B cell (primary cell): Measurements from ENCODE around the gene KAT8. TPM values are rescaled to one million over a fixed set of nuclear protein-coding genes. Genes with fewer than 3 reads are reported as not detected.
A peak's percentile ranks its signal among the peaks of the same experiment; 100 is the strongest.

Experiments used
- ATAC-seq: fragments of 200-7000 bp; cut with Tn5 transposase; one replicate; pipeline ENCODE4 v1.10.0; 2021; ENCODE audit warnings: low read depth, mild to moderate bottlenecking, moderate number of reproducible peaks, moderate library complexity
- CTCF ChIA-PET: fragments of 350-600 bp; sonication (Branson Sonifier 250); formaldehyde crosslinking; loops from one replicate; lab custom pipeline; 2021; ENCODE audit warnings: antibody characterized with exemption, inconsistent platforms; lab: Charles Lee
- POLR2A ChIA-PET: fragments of 350-600 bp; sonication (Branson Sonifier 250); formaldehyde crosslinking; loops from one replicate; lab custom pipeline; 2021; ENCODE audit warnings: antibody characterized with exemption; lab: Charles Lee
- DNase-seq: peaks from one replicate; pipeline ENCODE4 v3.0.0; 2013
- H2AFZ ChIP-seq: 2 replicates; pipeline ENCODE4 v1.6.1; 2012; ENCODE audit warnings: mild to moderate bottlenecking, low read depth, low read length; ENCODE audit not compliant: insufficient read depth, poor library complexity, severe bottlenecking
- H3K27ac ChIP-seq, 2 donors: 1 replicate in 1 of 2; 2 replicates in 1 of 2; pipeline ENCODE4 v1.5.1; 2012 to 2013; ENCODE audit warnings: low read length in 2 of 2, mild to moderate bottlenecking in 2 of 2, moderate library complexity in 1 of 2
- H3K27me3 ChIP-seq, 4 experiments: fragments of 200-600 bp in 1 of 4; sonication (generic) in 1 of 4; replicated peaks in 1 of 4; 1 replicate in 2 of 4; 2 replicates in 2 of 4; pipeline versions ENCODE4 v1.6.1 to v1.7.0; 2013 to 2016; ENCODE audit warnings: low read length in 3 of 4, mild to moderate bottlenecking in 2 of 4, mixed read lengths in 1 of 4, moderate library complexity in 1 of 4; ENCODE audit not compliant: insufficient read depth in 4 of 4, control insufficient read depth in 3 of 4; ENCODE audit errors: control extremely low read depth in 1 of 4
- H3K36me3 ChIP-seq, 2 experiments: replicated peaks in 1 of 2; 1 replicate in 1 of 2; 2 replicates in 1 of 2; pipeline versions ENCODE4 v1.6.1 to v1.7.1; 2013; ENCODE audit warnings: low read length in 1 of 2; ENCODE audit not compliant: insufficient read depth in 2 of 2, control insufficient read depth in 1 of 2; ENCODE audit errors: control extremely low read depth in 1 of 2, extremely low read depth in 1 of 2
- H3K4me1 ChIP-seq, 2 donors: fragments of 200-600 bp in 1 of 2; sonication (generic) in 1 of 2; 1 replicate in 1 of 2; 2 replicates in 1 of 2; pipeline versions ENCODE4 v1.5.1 to v1.6.1; 2013 to 2017; ENCODE audit warnings: low read length in 2 of 2; ENCODE audit not compliant: control insufficient read depth in 2 of 2, insufficient read depth in 2 of 2
- H3K4me2 ChIP-seq: replicated peaks from 2 replicates; pipeline ENCODE3; 2012; ENCODE audit warnings: mild to moderate bottlenecking, low read depth, low read length; ENCODE audit not compliant: poor library complexity, severe bottlenecking
- H3K4me3 ChIP-seq, 5 experiments: fragments of 200-600 bp in 1 of 5; sonication (generic) in 1 of 5; 1 replicate in 3 of 5; 2 replicates in 2 of 5; pipeline versions ENCODE4 v1.5.1 to v1.7.0; 2011 to 2016; ENCODE audit warnings: low read length in 4 of 5, mild to moderate bottlenecking in 4 of 5, low read depth in 2 of 5, control low read depth in 1 of 5, moderate library complexity in 1 of 5; ENCODE audit not compliant: insufficient read depth in 1 of 5; ENCODE audit errors: control extremely low read depth in 1 of 5, extremely low read depth in 1 of 5
- H3K79me2 ChIP-seq: fragments of 200-600 bp; sonication (generic); one replicate; pipeline ENCODE4 v1.6.0; 2016; ENCODE audit warnings: low read length; ENCODE audit not compliant: control insufficient read depth, insufficient read depth
- H3K9ac ChIP-seq: fragments of 200-600 bp; sonication (generic); 2 replicates; pipeline ENCODE4 v1.6.1; 2017; ENCODE audit warnings: mild to moderate bottlenecking, low read length, moderate library complexity
- H3K9me3 ChIP-seq, 3 donors: one replicate each; pipeline versions ENCODE4 v1.6.1 to v1.7.1; 2013; ENCODE audit warnings: low read length in 2 of 3; ENCODE audit not compliant: control insufficient read depth in 2 of 3, insufficient read depth in 1 of 3; ENCODE audit errors: control extremely low read depth in 1 of 3
- H4K20me1 ChIP-seq: 2 replicates; pipeline ENCODE4 v1.6.0; 2012; ENCODE audit warnings: mild to moderate bottlenecking, low read length; ENCODE audit not compliant: insufficient read depth, control insufficient read depth, poor library complexity, severe bottlenecking
- H3K27ac Mint-ChIP-seq: one replicate; pipeline ENCODE4 v1.8.0; 2021; ENCODE audit warnings: mixed read lengths
- H3K27me3 Mint-ChIP-seq: one replicate; pipeline ENCODE4 v1.8.0; 2021; ENCODE audit warnings: mixed read lengths
- H3K4me1 Mint-ChIP-seq: one replicate; pipeline ENCODE4 v1.8.0; 2021; ENCODE audit warnings: mixed read lengths
- H3K4me3 Mint-ChIP-seq: one replicate; pipeline ENCODE4 v1.8.0; 2021; ENCODE audit warnings: mixed read lengths
- H3K9me3 Mint-ChIP-seq: one replicate; pipeline ENCODE4 v1.8.0; 2022; ENCODE audit warnings: mixed read lengths; ENCODE audit not compliant: insufficient read depth
- CTCF ChIP-seq: fragments of 200-600 bp; IDR thresholded peaks from one replicate; pipeline ENCODE4 v1.8.0; 2022; ENCODE audit warnings: antibody characterized with exemption, mild to moderate bottlenecking
- EZH2 ChIP-seq: IDR thresholded peaks from 2 replicates; pipeline ENCODE4 v1.6.1; 2012; ENCODE audit warnings: borderline replicate concordance, low read depth, mild to moderate bottlenecking, moderate library complexity, low read length; ENCODE audit not compliant: insufficient read depth, poor library complexity, severe bottlenecking
- WGBS: methylation state at CpG from one replicate; pipeline ENCODE4 v1.1.5; 2013; ENCODE audit warnings: missing lambda C conversion rate; ENCODE audit not compliant: insufficient coverage; 5-methylcytosine and 5-hydroxymethylcytosine counted together
- intact Hi-C: fragments of 100-400 bp; cut with micrococcal nuclease; formaldehyde crosslinking; loops from one replicate; pipeline ENCODE4 v1.10.0; 2022
- polyA plus RNA-seq: library from polyadenylated mRNA; depleted of rRNA; stranded (reverse); fragments of >200 nt; gene quantifications from 2 replicates; pipeline ENCODE4 v1.2.3, GENCODE V29; 2012
- total RNA-seq, 2 donors: library from RNA; stranded (reverse); fragments of 120-200 nt in 1 of 2; gene quantifications; 1 replicate in 1 of 2; 2 replicates in 1 of 2; pipeline versions ENCODE4 v1.2.3 to v1.2.4, GENCODE V29; 2013 to 2022

The KAT8 gene
- total and polyA plus RNA-seq, 2 donors (not counting 1 experiment from before 2014, with no cell fraction given) = 100.0 to 102 TPM

GRCh38 chr16:31093132-31093703 lies 24.2 kb upstream of the KAT8 start:
- H3K27me3 Mint-ChIP-seq = no peaks in the 10 kb centered on the region
- intact Hi-C loops = no loop called here
- peak overlapping the region; percentile 62 for H3K4me3 Mint-ChIP-seq
- no peaks in the 10 kb centered on the region for H3K27me3 ChIP-seq
- ATAC-seq (no peak), DNase-seq (no peak)
- POLR2A ChIA-PET = interaction anchor here (1.7 to 1.8 kb wide), 2 partner anchors 19 to 49 kb away, joined by 5 to 6 read pairs; partner anchors contain the start of genes ZNF646 and ZNF668
- 88% methylated on average over 5 of the region's 17 CpGs for WGBS
- H3K36me3 ChIP-seq = peaks cover 0 to 5% of the 10 kb centered on the region in 2 experiments
- TF ChIP-seq EZH2 (no peak), CTCF (no peak)
- peaks cover 29% of the 10 kb centered on the region for H3K4me1 Mint-ChIP-seq
- peak overlapping the region; percentile 20 for H3K27ac Mint-ChIP-seq
- H3K9me3 ChIP-seq = no peaks in the 10 kb centered on the region
- H3K4me3 ChIP-seq = no peak overlapping the region
- CTCF ChIA-PET = interaction anchor here (1.3 kb wide), 1 partner anchor 19 kb away, joined by 4 read pairs; the partner anchor contains the start of genes ZNF646 and ZNF668
- H3K4me1 ChIP-seq = peaks cover 14 to 31% of the 10 kb centered on the region in 2 donors
- peaks cover 18% of the 10 kb centered on the region for H3K79me2 ChIP-seq
- peak overlapping the region; percentile 85 for H3K4me2 ChIP-seq
- H3K9me3 Mint-ChIP-seq = no peaks in the 10 kb centered on the region
- no peak overlapping the region for H2AFZ ChIP-seq
- H3K9ac ChIP-seq = no peak overlapping the region
- no peaks in the 10 kb centered on the region for H4K20me1 ChIP-seq
- no peak overlapping the region for H3K27ac ChIP-seq

GRCh38 chr16:31094088-31094423 lies 23.4 kb upstream of the KAT8 start:
- peak overlapping the region; percentile 95 for H2AFZ ChIP-seq
- H3K79me2 ChIP-seq = peaks cover 10% of the 10 kb centered on the region
- H3K27ac ChIP-seq = peak overlapping the region; percentile 81 to 85
- H3K9ac ChIP-seq = peak overlapping the region; percentile 87
- H3K4me1 ChIP-seq = peaks cover 14 to 31% of the 10 kb centered on the region in 2 donors
- intact Hi-C loops = loop anchor here (1.0 to 2.0 kb wide), 7 partner anchors 15 to 109 kb away; partner anchors contain the start of genes BCKDK, HSD3B7, KAT8 and STX4
- peak overlapping the region; percentile 98 for H3K4me3 Mint-ChIP-seq
- ChIA-PET CTCF (interaction anchor here (2.4 kb wide), 1 partner anchor 48 kb away, joined by 11 read pairs; no protein-coding TSS in a partner anchor), POLR2A (interaction anchor here (0.6 to 1.8 kb wide), 4 partner anchors 9 to 192 kb away, joined by 3 to 6 read pairs (median 4); partner anchors contain the start of genes ZNF646 and ZNF668)
- no peaks in the 10 kb centered on the region for H3K9me3 ChIP-seq
- peak overlapping the region; percentile 85 for H3K4me2 ChIP-seq
- TF ChIP-seq CTCF = no peak
- no peak for TF ChIP-seq EZH2
- H3K4me1 Mint-ChIP-seq = peaks cover 29% of the 10 kb centered on the region
- no peaks in the 10 kb centered on the region for H3K27me3 ChIP-seq
- DNase-seq (no peak), ATAC-seq (no peak)
- no peaks in the 10 kb centered on the region for H4K20me1 ChIP-seq
- peak overlapping the region; percentile 50 to 99 (median 73) for H3K4me3 ChIP-seq
- H3K36me3 ChIP-seq = peaks cover 0 to 5% of the 10 kb centered on the region in 2 experiments
- no peaks in the 10 kb centered on the region for H3K9me3 Mint-ChIP-seq
- peak overlapping the region; percentile 96 for H3K27ac Mint-ChIP-seq
- no peaks in the 10 kb centered on the region for H3K27me3 Mint-ChIP-seq
- WGBS = 1% methylated on average over 20 of the region's 20 CpGs
